Smooth muscle cell (in vitro differentiated cells): ENCODE measurements around the gene CSRP1. TPM values are rescaled to one million over a fixed set of nuclear protein-coding genes. Genes with fewer than 3 reads are reported as not detected.

Source experiments
- DNase-seq: peaks from one replicate; lab custom pipeline; 2025; ENCODE audit not compliant: unreplicated experiment; lab: John Stamatoyannopoulos, UW
- H2AFZ ChIP-seq: fragments of 200-600 bp; sonication (generic); 2 replicates; pipeline ENCODE4 v1.6.0; 2016; ENCODE audit warnings: antibody characterized with exemption, low read depth, mild to moderate bottlenecking
- H3F3A ChIP-seq: fragments of 200-600 bp; sonication (generic); 2 replicates; pipeline ENCODE4 v1.6.0; 2017; ENCODE audit warnings: antibody characterized with exemption, low read depth
- H3K27ac ChIP-seq: fragments of 200-600 bp; sonication (generic); 2 replicates; pipeline ENCODE4 v1.5.1; 2016; ENCODE audit warnings: low read depth, mild to moderate bottlenecking
- H3K27me3 ChIP-seq: fragments of 200-600 bp; sonication (generic); 2 replicates; pipeline ENCODE4 v1.6.1; 2016; ENCODE audit warnings: low read depth, mild to moderate bottlenecking
- H3K36me3 ChIP-seq: fragments of 200-600 bp; sonication (generic); 2 replicates; pipeline ENCODE4 v1.5.1; 2016; ENCODE audit warnings: low read depth
- H3K4me1 ChIP-seq: fragments of 200-600 bp; sonication (generic); 2 replicates; pipeline ENCODE4 v1.5.1; 2016; ENCODE audit warnings: low read depth
- H3K4me2 ChIP-seq: fragments of 200-600 bp; sonication (generic); 2 replicates; pipeline ENCODE4 v1.6.0; 2016; ENCODE audit warnings: mild to moderate bottlenecking
- H3K4me3 ChIP-seq: fragments of 200-600 bp; sonication (generic); 2 replicates; pipeline ENCODE4 v1.5.1; 2016; ENCODE audit warnings: mild to moderate bottlenecking
- H3K79me2 ChIP-seq: fragments of 200-600 bp; sonication (generic); 2 replicates; pipeline ENCODE4 v1.6.0; 2016; ENCODE audit warnings: low read depth, mild to moderate bottlenecking
- H3K9ac ChIP-seq: fragments of 200-600 bp; sonication (generic); 2 replicates; pipeline ENCODE4 v1.6.0; 2016; ENCODE audit warnings: low read depth
- H3K9me3 ChIP-seq: fragments of 200-600 bp; sonication (generic); replicated peaks from 2 replicates; pipeline ENCODE4 v1.5.1; 2016; ENCODE audit warnings: low read depth
- H4K20me1 ChIP-seq: fragments of 200-600 bp; sonication (generic); 2 replicates; pipeline ENCODE4 v1.6.0; 2016; ENCODE audit warnings: low read depth
- CTCF ChIP-seq: fragments of 200-600 bp; sonication (generic); IDR thresholded peaks from 2 replicates; pipeline ENCODE4 v1.5.1; 2017; ENCODE audit warnings: borderline replicate concordance, mild to moderate bottlenecking, antibody characterized with exemption; ENCODE audit not compliant: insufficient read depth, poor library complexity, severe bottlenecking
- WGBS: methylation state at CpG from one replicate; pipeline ENCODE4 v1.1.7; 2016; ENCODE audit warnings: low lambda C conversion rate; 5-methylcytosine and 5-hydroxymethylcytosine counted together
- polyA plus RNA-seq: library from polyadenylated mRNA; unstranded; fragments of >200 nt; fragmentation: Nextera tagmentation; extraction: Ambion mirVana; gene quantifications from 2 replicates; pipeline ENCODE4 v1.2.1, GENCODE V29; 2016
- total RNA-seq: library from RNA; depleted of rRNA; stranded (reverse); fragments of >200 nt; gene quantifications from 2 replicates; pipeline ENCODE4 v1.2.3, GENCODE V29; 2014

The CSRP1 gene
- total and polyA plus RNA-seq, 2 experiments from 2014 or later, result 202 to 345 TPM

GRCh38 chr1:201531551-201532425, 24.9 kb upstream of the CSRP1 start:
- peaks cover 42% of the 10 kb centered on the region for H3F3A ChIP-seq
- H2AFZ ChIP-seq, result no peak overlapping the region
- peak overlapping the region; percentile 89 for H3K9ac ChIP-seq
- H3K36me3 ChIP-seq, result no peaks in the 10 kb centered on the region
- 48% methylated on average over 9 of the region's 9 CpGs for WGBS
- peaks cover 11% of the 10 kb centered on the region for H3K4me1 ChIP-seq
- peak overlapping the region; percentile 94 for H3K27ac ChIP-seq
- no peaks in the 10 kb centered on the region for H3K27me3 ChIP-seq
- no peak for TF ChIP-seq CTCF
- no peaks in the 10 kb centered on the region for H3K79me2 ChIP-seq
- no peak overlapping the region for H3K4me3 ChIP-seq
- H3K9me3 ChIP-seq, result no peaks in the 10 kb centered on the region
- no peak for DNase-seq
- H4K20me1 ChIP-seq, result no peaks in the 10 kb centered on the region
- peak overlapping the region; percentile 32 for H3K4me2 ChIP-seq

GRCh38 chr1:201530741-201531531, 24.0 kb upstream of the CSRP1 start:
- Histone ChIP-seq H4K20me1 (no peaks in the 10 kb centered on the region), H3K9me3 (no peaks in the 10 kb centered on the region), H3K27me3 (no peaks in the 10 kb centered on the region), H3K9ac (peak overlapping the region; percentile 89), H3K4me2 (peak overlapping the region; percentile 32), H3F3A (peaks cover 36% of the 10 kb centered on the region), H3K79me2 (no peaks in the 10 kb centered on the region), H3K27ac (peak overlapping the region; percentile 94), H3K4me1 (peaks cover 11% of the 10 kb centered on the region), H2AFZ (no peak overlapping the region), H3K4me3 (no peak overlapping the region), H3K36me3 (no peaks in the 10 kb centered on the region)
- WGBS, result 16% methylated on average over 26 of the region's 26 CpGs
- peak; percentile 90 for TF ChIP-seq CTCF
- peak; percentile 73 for DNase-seq

- no peaks in the 10 kb centered on the region for H3K27me3 ChIP-seq
- no peaks in the 10 kb centered on the region for H3K36me3 ChIP-seq
- no peak overlapping the region for H2AFZ ChIP-seq
- no peak for TF ChIP-seq CTCF
- no peak overlapping the region for H3K9ac ChIP-seq
- H3K4me2 ChIP-seq, result no peak overlapping the region
- H3K9me3 ChIP-seq, result no peaks in the 10 kb centered on the region
- peaks cover 11% of the 10 kb centered on the region for H3K4me1 ChIP-seq
- H3K79me2 ChIP-seq, result no peaks in the 10 kb centered on the region
- no peak for DNase-seq
- H3F3A ChIP-seq, result peaks cover 19% of the 10 kb centered on the region
- 89% methylated on average over 3 of the region's 3 CpGs for WGBS
- no peaks in the 10 kb centered on the region for H4K20me1 ChIP-seq
- peak overlapping the region; percentile 94 for H3K27ac ChIP-seq
- no peak overlapping the region for H3K4me3 ChIP-seq
Measured at GRCh38 chr1:201528631-201529252, 21.8 kb upstream of the CSRP1 start.
